Activated T-cell treated with anti-CD3 and anti-CD28 coated beads, Interleukin-2, amount 50 U/mL, for 4 hours (primary cell): ENCODE results near the gene MBNL1. TPM values are rescaled to one million over a fixed set of nuclear protein-coding genes. Genes with fewer than 3 reads are reported as not detected.
A peak's percentile ranks its signal among the peaks of the same experiment; 100 is the strongest.

ENCODE experiments used
- ATAC-seq, 2 donors: fragments of 200-7000 bp; cut with Tn5 transposase; one replicate each; pipeline ENCODE4 v1.10.0; 2021
- DNase-seq: peaks from one replicate; pipeline ENCODE4 v3.0.0-alpha.2; 2020
- H3K27me3 Mint-ChIP-seq: one replicate; pipeline ENCODE4 v1.8.0; 2021; ENCODE audit warnings: low read depth, mixed read lengths
- H3K36me3 Mint-ChIP-seq: one replicate; pipeline ENCODE4 v1.8.0; 2022; ENCODE audit warnings: mixed read lengths; ENCODE audit not compliant: insufficient read depth
- H3K4me1 Mint-ChIP-seq: one replicate; pipeline ENCODE4 v1.8.0; 2021; ENCODE audit warnings: low read depth, mixed read lengths
- H3K4me3 Mint-ChIP-seq: one replicate; pipeline ENCODE4 v1.8.0; 2021; ENCODE audit warnings: mild to moderate bottlenecking, moderate library complexity, mixed read lengths
- H3K9me3 Mint-ChIP-seq: one replicate; pipeline ENCODE4 v1.8.0; 2021; ENCODE audit warnings: mixed read lengths
- total RNA-seq, 3 donors: library from RNA; stranded (reverse); gene quantifications; one replicate each; pipeline ENCODE4 v1.2.1, GENCODE V29; 2021

The MBNL1 gene
- total RNA-seq, 3 donors from 2014 or later, result 343 to 376 (median 347) TPM

- Mint-ChIP-seq H3K9me3 (no peaks in the 10 kb centered on the region), H3K27me3 (no peaks in the 10 kb centered on the region), H3K4me1 (peaks cover 85% of the 10 kb centered on the region), H3K36me3 (peaks cover 31% of the 10 kb centered on the region), H3K4me3 (no peak overlapping the region)
- DNase-seq (no peak), ATAC-seq (no peak)
Measured at GRCh38 chr3:152305075-152305474, 36.3 kb downstream of the MBNL1 start.

GRCh38 chr3:152307829-152308474 lies 39.2 kb downstream of the MBNL1 start:
- peaks cover 74% of the 10 kb centered on the region for H3K4me1 Mint-ChIP-seq
- peaks cover 20% of the 10 kb centered on the region for H3K36me3 Mint-ChIP-seq
- H3K4me3 Mint-ChIP-seq, result no peak overlapping the region

GRCh38 chr3:152308475-152308844 lies 39.7 kb downstream of the MBNL1 start:
- no peak for DNase-seq
- no peaks in the 10 kb centered on the region for H3K9me3 Mint-ChIP-seq
- no peaks in the 10 kb centered on the region for H3K27me3 Mint-ChIP-seq
- H3K36me3 Mint-ChIP-seq, result peaks cover 24% of the 10 kb centered on the region
- ATAC-seq, result no peak
- H3K4me3 Mint-ChIP-seq, result no peak overlapping the region
- H3K4me1 Mint-ChIP-seq, result peaks cover 74% of the 10 kb centered on the region

More at GRCh38 chr3:152307829-152308474, 39.2 kb downstream of the MBNL1 start:
- H3K9me3 Mint-ChIP-seq, result no peaks in the 10 kb centered on the region
- ATAC-seq (no peak), DNase-seq (no peak)
- no peaks in the 10 kb centered on the region for H3K27me3 Mint-ChIP-seq

GRCh38 chr3:152309031-152309430 lies 40.3 kb downstream of the MBNL1 start:
- H3K36me3 Mint-ChIP-seq, result peaks cover 25% of the 10 kb centered on the region

GRCh38 chr3:152309535-152310307 lies 41.0 kb downstream of the MBNL1 start:
- no peaks in the 10 kb centered on the region for H3K9me3 Mint-ChIP-seq
- no peak for DNase-seq
- peaks cover 27% of the 10 kb centered on the region for H3K36me3 Mint-ChIP-seq
- no peaks in the 10 kb centered on the region for H3K27me3 Mint-ChIP-seq
- H3K4me3 Mint-ChIP-seq, result peak overlapping the region; percentile 32
- H3K4me1 Mint-ChIP-seq, result peaks cover 76% of the 10 kb centered on the region
- peak; percentile 96 to 98 for ATAC-seq

More at GRCh38 chr3:152309031-152309430, 40.3 kb downstream of the MBNL1 start:
- Mint-ChIP-seq H3K9me3 (no peaks in the 10 kb centered on the region), H3K27me3 (no peaks in the 10 kb centered on the region), H3K4me3 (no peak overlapping the region), H3K4me1 (peaks cover 75% of the 10 kb centered on the region)
- DNase-seq (no peak), ATAC-seq (no peak)

- Mint-ChIP-seq H3K9me3 (no peaks in the 10 kb centered on the region), H3K27me3 (no peaks in the 10 kb centered on the region), H3K4me1 (peaks cover 75% of the 10 kb centered on the region), H3K36me3 (peaks cover 23% of the 10 kb centered on the region), H3K4me3 (no peak overlapping the region)
- ATAC-seq, result no peak
- DNase-seq, result no peak
Measured at GRCh38 chr3:152313430-152313829, 44.7 kb downstream of the MBNL1 start.

- H3K9me3 Mint-ChIP-seq, result no peaks in the 10 kb centered on the region
- H3K27me3 Mint-ChIP-seq, result no peaks in the 10 kb centered on the region
- DNase-seq (no peak), ATAC-seq (no peak)
- H3K4me1 Mint-ChIP-seq, result peaks cover 75% of the 10 kb centered on the region
- peaks cover 20% of the 10 kb centered on the region for H3K36me3 Mint-ChIP-seq
- H3K4me3 Mint-ChIP-seq, result no peak overlapping the region
Measured at GRCh38 chr3:152313914-152314313, 45.2 kb downstream of the MBNL1 start.

- peak overlapping the region; percentile 17 for H3K4me3 Mint-ChIP-seq
- H3K4me1 Mint-ChIP-seq, result peaks cover 75% of the 10 kb centered on the region
- ATAC-seq (no peak), DNase-seq (no peak)
- no peaks in the 10 kb centered on the region for H3K27me3 Mint-ChIP-seq
- peaks cover 22% of the 10 kb centered on the region for H3K36me3 Mint-ChIP-seq
- H3K9me3 Mint-ChIP-seq, result no peaks in the 10 kb centered on the region
Measured at GRCh38 chr3:152314677-152315353, 46.1 kb downstream of the MBNL1 start.

- H3K27me3 Mint-ChIP-seq, result no peaks in the 10 kb centered on the region
- peak; percentile 23 for DNase-seq
- H3K9me3 Mint-ChIP-seq, result no peaks in the 10 kb centered on the region
- H3K36me3 Mint-ChIP-seq, result peaks cover 28% of the 10 kb centered on the region
- H3K4me3 Mint-ChIP-seq, result peak overlapping the region; percentile 49
- ATAC-seq, result no peak
- peaks cover 76% of the 10 kb centered on the region for H3K4me1 Mint-ChIP-seq
Measured at GRCh38 chr3:152315623-152316022, 46.9 kb downstream of the MBNL1 start.

- H3K9me3 Mint-ChIP-seq, result no peaks in the 10 kb centered on the region
- peak overlapping the region; percentile 27 for H3K4me3 Mint-ChIP-seq
- DNase-seq (no peak), ATAC-seq (no peak)
- peaks cover 30% of the 10 kb centered on the region for H3K36me3 Mint-ChIP-seq
- H3K4me1 Mint-ChIP-seq, result peaks cover 79% of the 10 kb centered on the region
- H3K27me3 Mint-ChIP-seq, result no peaks in the 10 kb centered on the region
Measured at GRCh38 chr3:152316318-152316717, 47.6 kb downstream of the MBNL1 start.

- Mint-ChIP-seq H3K27me3 (no peaks in the 10 kb centered on the region), H3K9me3 (no peaks in the 10 kb centered on the region), H3K4me3 (no peak overlapping the region), H3K36me3 (peaks cover 30% of the 10 kb centered on the region), H3K4me1 (peaks cover 83% of the 10 kb centered on the region)
- ATAC-seq (no peak), DNase-seq (no peak)
Measured at GRCh38 chr3:152317184-152317583, 48.5 kb downstream of the MBNL1 start.

GRCh38 chr3:152317956-152318355 lies 49.2 kb downstream of the MBNL1 start:
- no peak for DNase-seq
- no peaks in the 10 kb centered on the region for H3K27me3 Mint-ChIP-seq
- peaks cover 31% of the 10 kb centered on the region for H3K36me3 Mint-ChIP-seq
- H3K4me1 Mint-ChIP-seq, result peaks cover 86% of the 10 kb centered on the region
- ATAC-seq, result peak; percentile 37 to 51
- no peak overlapping the region for H3K4me3 Mint-ChIP-seq
- H3K9me3 Mint-ChIP-seq, result no peaks in the 10 kb centered on the region

- peaks cover 26% of the 10 kb centered on the region for H3K36me3 Mint-ChIP-seq
- no peak for ATAC-seq
Measured at GRCh38 chr3:152318512-152318911, 49.8 kb downstream of the MBNL1 start.

GRCh38 chr3:152319256-152319655 lies 50.5 kb downstream of the MBNL1 start:
- no peak for ATAC-seq
- Mint-ChIP-seq H3K4me1 (peaks cover 83% of the 10 kb centered on the region), H3K27me3 (no peaks in the 10 kb centered on the region), H3K36me3 (peaks cover 26% of the 10 kb centered on the region), H3K9me3 (no peaks in the 10 kb centered on the region), H3K4me3 (no peak overlapping the region)
- no peak for DNase-seq

More at GRCh38 chr3:152318512-152318911, 49.8 kb downstream of the MBNL1 start:
- H3K4me1 Mint-ChIP-seq, result peaks cover 81% of the 10 kb centered on the region
- H3K27me3 Mint-ChIP-seq, result no peaks in the 10 kb centered on the region
- no peak for DNase-seq
- no peak overlapping the region for H3K4me3 Mint-ChIP-seq
- H3K9me3 Mint-ChIP-seq, result no peaks in the 10 kb centered on the region
